A549 (cell line): ENCODE measurements around the gene ATP6AP1. TPM values are rescaled to one million over a fixed set of nuclear protein-coding genes. Genes with fewer than 3 reads are reported as not detected.

Experiments
- ATAC-seq, 2 experiments: fragments of 200-7000 bp in 1 of 2; fragments of >200 bp in 1 of 2; cut with Nextera tagmentation in 1 of 2; cut with Tn5 transposase in 1 of 2; 3 replicates each; pipeline versions ENCODE4 v1.8.0 to v1.9.1; 2018 to 2020; ENCODE audit warnings: mild to moderate bottlenecking in 1 of 2, moderate library complexity in 1 of 2
- CTCF ChIA-PET: fragments of 300-600 bp; sonication (Branson Sonifier 250); formaldehyde crosslinking; extraction: SDS; loops from one replicate; lab custom pipeline; 2021; ENCODE audit warnings: antibody characterized with exemption, inconsistent platforms; lab: Yijun Ruan, JAX
- POLR2A ChIA-PET: fragments of 350-600 bp; formaldehyde crosslinking; extraction: SDS; loops from one replicate; lab custom pipeline; 2021; ENCODE audit warnings: antibody characterized with exemption, inconsistent platforms; lab: Yijun Ruan, JAX
- DNase-seq, 2 experiments: peaks; one replicate each; pipeline versions ENCODE4 v3.0.0 to v3.0.0-alpha.2; 2011 to 2016; ENCODE audit warnings: low read depth in 1 of 2, low spot score in 1 of 2
- FAIRE-seq: peaks from 2 replicates; lab custom pipeline; 2011; peaks lifted over from hg19 to GRCh38; lab: Jason Lieb, UNC
- H3K27ac ChIP-seq, 2 experiments: fragments of >200 bp; sonication (Bioruptor Twin); formaldehyde crosslinking; 3 replicates each; pipeline ENCODE4 v1.5.1; 2016 to 2017
- H3K4me1 ChIP-seq: fragments of >200 bp; sonication (Bioruptor Twin); formaldehyde crosslinking; 3 replicates; pipeline ENCODE4 v1.6.1; 2016
- H3K4me2 ChIP-seq: fragments of >200 bp; sonication (Bioruptor Twin); formaldehyde crosslinking; 3 replicates; pipeline ENCODE4 v1.6.1; 2016
- H3K4me3 ChIP-seq: fragments of >200 bp; sonication (Bioruptor Twin); formaldehyde crosslinking; 3 replicates; pipeline ENCODE4 v1.5.1; 2016
- H3K9me3 ChIP-seq: fragments of >200 bp; sonication (Bioruptor Twin); formaldehyde crosslinking; 3 replicates; pipeline ENCODE4 v1.6.1; 2016
- BCL3 ChIP-seq: fragments of >200 bp; sonication (Bioruptor Twin); formaldehyde crosslinking; IDR thresholded peaks from 3 replicates; pipeline ENCODE4 v1.6.1; 2016
- BHLHE40 ChIP-seq: IDR thresholded peaks from 2 replicates; pipeline ENCODE4 v1.6.1; 2012; ENCODE audit warnings: low read depth, low read length, inconsistent platforms
- EP300 ChIP-seq, 2 experiments: fragments of >200 bp; sonication (Bioruptor Twin); formaldehyde crosslinking; IDR thresholded peaks; 2 replicates in 1 of 2; 3 replicates in 1 of 2; pipeline ENCODE4 v1.6.1; 2016 to 2017
- ESRRA ChIP-seq: fragments of 150-350 bp; IDR thresholded peaks from 2 replicates; pipeline ENCODE4 v1.6.1; 2014; ENCODE audit warnings: mild to moderate bottlenecking, low read length, borderline replicate concordance
- FOXS1 ChIP-seq: fragments of 250-450 bp; sonication (Bioruptor Pico); IDR thresholded peaks from 2 replicates; pipeline ENCODE4 v1.5.0; 2020; ENCODE audit warnings: mild to moderate bottlenecking, moderate library complexity
- HMGXB4 ChIP-seq: fragments of 250-450 bp; sonication (Bioruptor Pico); IDR thresholded peaks from 2 replicates; pipeline ENCODE4 v1.5.0; 2021; ENCODE audit warnings: mild to moderate bottlenecking, moderate library complexity, borderline replicate concordance
- HOXA7 ChIP-seq: fragments of 250-450 bp; sonication (Bioruptor Pico); IDR thresholded peaks from 2 replicates; pipeline ENCODE4 v1.5.0; 2020; ENCODE audit warnings: mild to moderate bottlenecking, moderate library complexity
- NFE2L2 ChIP-seq: fragments of 150-350 bp; conservative IDR thresholded peaks from 2 replicates; pipeline ENCODE4 v1.6.1; 2014; ENCODE audit warnings: low read length
- NPAS2 ChIP-seq: fragments of 250-450 bp; sonication (Bioruptor Pico); IDR thresholded peaks from 2 replicates; pipeline ENCODE4 v1.8.0; 2022; ENCODE audit warnings: mild to moderate bottlenecking, moderate library complexity, borderline replicate concordance
- NR3C1 ChIP-seq: fragments of >200 bp; sonication (Bioruptor Twin); formaldehyde crosslinking; IDR thresholded peaks from 3 replicates; pipeline ENCODE4 v1.6.1; 2017
- PBX3 ChIP-seq: IDR thresholded peaks from 2 replicates; pipeline ENCODE4 v1.6.1; 2012
- PHF8 ChIP-seq: fragments of 200-600 bp; sonication (generic); IDR thresholded peaks from 2 replicates; pipeline ENCODE4 v1.6.1; 2016; ENCODE audit warnings: low read depth, mild to moderate bottlenecking, antibody characterized with exemption, moderate library complexity, borderline replicate concordance
- POLR2A ChIP-seq: IDR thresholded peaks from 2 replicates; pipeline ENCODE4 v1.6.1; 2012; ENCODE audit warnings: mild to moderate bottlenecking, low read length
- RAD21 ChIP-seq, 2 experiments: fragments of >200 bp in 1 of 2; sonication (Bioruptor Twin) in 1 of 2; formaldehyde crosslinking in 1 of 2; IDR thresholded peaks in 1 of 2; conservative IDR thresholded peaks in 1 of 2; 2 replicates in 1 of 2; 3 replicates in 1 of 2; pipeline ENCODE4 v1.6.1; 2012 to 2018; ENCODE audit warnings: inconsistent platforms in 1 of 2
- RNF2 ChIP-seq: fragments of 200-600 bp; sonication (generic); IDR thresholded peaks from 2 replicates; pipeline ENCODE4 v1.6.1; 2016; ENCODE audit warnings: low read depth, mild to moderate bottlenecking, antibody characterized with exemption, moderate library complexity, borderline replicate concordance
- SMC3 ChIP-seq: fragments of >200 bp; sonication (Bioruptor Twin); formaldehyde crosslinking; IDR thresholded peaks from 3 replicates; pipeline ENCODE4 v1.6.1; 2018; ENCODE audit warnings: inconsistent platforms
- SREBF2 ChIP-seq: fragments of 450-650 bp; IDR thresholded peaks from 2 replicates; pipeline ENCODE4 v1.6.1; 2014; ENCODE audit warnings: mild to moderate bottlenecking, moderate library complexity
- TP53 ChIP-seq: fragments of 250-450 bp; sonication (Bioruptor Pico); IDR thresholded peaks from 2 replicates; pipeline ENCODE4 v1.5.0; 2021; ENCODE audit warnings: mild to moderate bottlenecking, moderate library complexity
- ZC3H11A ChIP-seq: fragments of 450-650 bp; IDR thresholded peaks from 2 replicates; pipeline ENCODE4 v1.6.1; 2014; ENCODE audit warnings: antibody characterized with exemption, mild to moderate bottlenecking
- ZNF302 ChIP-seq: fragments of 250-450 bp; sonication (Bioruptor Pico); IDR thresholded peaks from 2 replicates; pipeline ENCODE4 v1.9.0; 2021; ENCODE audit warnings: inconsistent platforms, mild to moderate bottlenecking, moderate library complexity
- ZSCAN20 ChIP-seq: fragments of 250-450 bp; sonication (Bioruptor Pico); IDR thresholded peaks from 2 replicates; pipeline ENCODE4 v1.8.0; 2022; ENCODE audit warnings: mild to moderate bottlenecking, moderate library complexity
- WGBS: methylation state at CpG from one replicate; pipeline ENCODE4 v1.1.6; 2017; ENCODE audit errors: missing lambda C conversion rate; 5-methylcytosine and 5-hydroxymethylcytosine counted together
- polyA plus RNA-seq, 4 experiments: library from polyadenylated mRNA; depleted of rRNA in 3 of 4; stranded (reverse); fragments of >200 nt; fragmentation: RNase III in 1 of 4; extraction: RNeasy Plus Mini Kit Qiagen cat#74134 plus additional on column Dnase treatment in 1 of 4; gene quantifications; 2 replicates in 3 of 4; 3 replicates in 1 of 4; pipeline ENCODE4 v1.2.3, GENCODE V29; 2011 to 2017

ATP6AP1 gene
- polyA plus RNA-seq, 2 of the 4 experiments (the other 2 are of a cell fraction) = 62.6 to 81.7 TPM

- TF ChIP-seq ESRRA (no peak), BCL3 (peak; percentile 56; the same call in 1 of the 3 replicates), ZNF302 (CRISPR knock-in tag) (no peak), PBX3 (no peak), POLR2A (peak; percentile 71), PHF8 (peak; percentile 53; the same call in 1 of the 2 replicates)
- TF ChIP-seq, all 56 proteins: peak for 3
- Histone ChIP-seq H3K4me1 (peaks cover 11% of the 10 kb centered on the region), H3K9me3 (no peaks in the 10 kb centered on the region), H3K4me3 (peak within 1 kb of the TSS; percentile 59), H3K27ac (peak within 1 kb of the TSS; percentile 74 to 97), H3K4me2 (peak within 1 kb of the TSS; percentile 98)
- CTCF ChIA-PET = no interaction called here
- no peak for FAIRE-seq
- peak; percentile 50 to 68 for ATAC-seq
- POLR2A ChIA-PET = interaction anchor here (0.6 to 1.5 kb wide), 5 partner anchors 17 to 60 kb away, joined by 3 to 6 read pairs (median 4); partner anchors contain the start of genes LAGE3, RPL10 and SLC10A3
- no peak for DNase-seq
- WGBS = 10% methylated on average over 4 of the region's 88 CpGs
Observed at GRCh38 chrX:154458116-154458953, 29.9 kb downstream of the ATP6AP1 start, which contains the start of gene PLXNA3. Gene PLXNA3, plus strand, starts transcription at chrX:154458281. Its CDS starts 1,903 bp downstream, at chrX:154460184.

GRCh38 chrX:154458954-154459778, 30.7 kb downstream of the ATP6AP1 start:
- TF ChIP-seq EP300 (IDR thresholded peaks at IDR 0.05) (no peak), FOXS1 (CRISPR knock-in tag) (no peak), NFE2L2 (no peak), SREBF2 (no peak), RNF2 (no peak)
- 77% methylated on average over 9 of the region's 15 CpGs for WGBS
- H3K4me2 ChIP-seq = peak overlapping the region; percentile 98
- FAIRE-seq = no peak
- no peaks in the 10 kb centered on the region for H3K9me3 ChIP-seq
- CTCF ChIA-PET = interaction anchor here (1.1 kb wide), 1 partner anchor 68 kb away, joined by 3 read pairs; no protein-coding TSS in a partner anchor
- peak; percentile 62 to 76 for ATAC-seq
- DNase-seq = no peak
- peak overlapping the region; percentile 59 for H3K4me3 ChIP-seq
- POLR2A ChIA-PET = interaction anchor here (0.6 to 1.4 kb wide), 4 partner anchors 17 to 370 kb away, joined by 3 to 13 read pairs (median 5); partner anchors contain the start of gene LAGE3
- H3K4me1 ChIP-seq = peaks cover 11% of the 10 kb centered on the region
- peak overlapping the region; percentile 74 to 97; a peak in 4 of 6 replicates for H3K27ac ChIP-seq

GRCh38 chrX:154459832-154460231, 31.4 kb downstream of the ATP6AP1 start:
- no peak overlapping the region for H3K4me3 ChIP-seq

GRCh38 chrX:154460326-154460725, 31.8 kb downstream of the ATP6AP1 start:
- FAIRE-seq = no peak
- 97% methylated on average over 6 of the region's 26 CpGs for WGBS
- DNase-seq = no peak
- Histone ChIP-seq H3K9me3 (no peaks in the 10 kb centered on the region), H3K4me1 (peaks cover 11% of the 10 kb centered on the region), H3K4me2 (no peak overlapping the region), H3K27ac (no peak overlapping the region), H3K4me3 (no peak overlapping the region)
- ChIA-PET CTCF (interaction anchor here (0.6 to 1.1 kb wide), 2 partner anchors 67 to 85 kb away, joined by 3 read pairs; no protein-coding TSS in a partner anchor), POLR2A (no interaction called here)
- ATAC-seq = peak in 1 of 2 experiments; percentile 13; a peak in 2 of 6 replicates
- TF ChIP-seq ZC3H11A (no peak), HOXA7 (CRISPR knock-in tag) (no peak), HMGXB4 (CRISPR knock-in tag) (no peak), ZSCAN20 (CRISPR knock-in tag) (no peak), BHLHE40 (no peak), PBX3 (no peak), PHF8 (no peak), ZNF302 (CRISPR knock-in tag) (no peak), NR3C1 (no peak), SMC3 (no peak), RAD21 (conservative IDR thresholded peaks at IDR 0.05 in 1 of 2, IDR thresholded peaks at IDR 0.05 in 1 of 2) (no peak)

More at GRCh38 chrX:154459832-154460231, 31.4 kb downstream of the ATP6AP1 start:
- ATAC-seq (0 out of 6 replicates have a peak, but pooled peaks of 1 of the 2 experiments have one; percentile 3), DNase-seq (no peak), FAIRE-seq (no peak)
- POLR2A ChIA-PET = interaction anchor here (1.4 kb wide), 1 partner anchor 19 kb away, joined by 4 read pairs; the partner anchor contains the start of gene LAGE3
- no peak overlapping the region for H3K27ac ChIP-seq
- 80% methylated on average over 4 of the region's 14 CpGs for WGBS
- no peak for TF ChIP-seq TP53 (CRISPR knock-in tag)
- TF ChIP-seq NPAS2 (CRISPR knock-in tag) = no peak
- H3K4me1 ChIP-seq = peaks cover 11% of the 10 kb centered on the region
- H3K4me2 ChIP-seq = no peak overlapping the region
- CTCF ChIA-PET = interaction anchor here (1.1 kb wide), 1 partner anchor 68 kb away, joined by 3 read pairs; no protein-coding TSS in a partner anchor
- no peaks in the 10 kb centered on the region for H3K9me3 ChIP-seq
